CD4-positive, CD25-positive, alpha-beta regulatory T cell (primary cell): Measurements from ENCODE around the gene KNSTRN. TPM values are rescaled to one million over a fixed set of nuclear protein-coding genes. Genes with fewer than 3 reads are reported as not detected.

Experiments
- ATAC-seq, 2 donors: fragments of 150-1000 bp; cut with Tn5 transposase; one replicate each; pipeline ENCODE4 v1.10.0; 2021; ENCODE audit warnings: low read depth in 2 of 2, moderate number of reproducible peaks in 2 of 2, moderate library complexity in 1 of 2
- DNase-seq, 3 donors: peaks; one replicate each; pipeline versions ENCODE4 v3.0.0 to v3.0.0-alpha.2; 2012 to 2022; ENCODE audit warnings: mixed read lengths in 1 of 3
- H3K27ac ChIP-seq: one replicate; pipeline ENCODE4 v1.7.0; 2013; ENCODE audit warnings: mild to moderate bottlenecking, low read length; ENCODE audit not compliant: insufficient read depth, poor library complexity, severe bottlenecking
- H3K27me3 ChIP-seq: one replicate; pipeline ENCODE4 v1.7.0; 2013; ENCODE audit warnings: low read length; ENCODE audit not compliant: control insufficient read depth, insufficient read depth
- H3K36me3 ChIP-seq: one replicate; pipeline ENCODE4 v1.7.0; 2013; ENCODE audit warnings: mild to moderate bottlenecking, low read length, moderate library complexity; ENCODE audit not compliant: control insufficient read depth, insufficient read depth
- H3K4me1 ChIP-seq: 2 replicates; pipeline ENCODE4 v1.7.0; 2013; ENCODE audit warnings: mild to moderate bottlenecking, low read length; ENCODE audit not compliant: insufficient read depth, control insufficient read depth, poor library complexity, severe bottlenecking
- H3K4me3 ChIP-seq: one replicate; pipeline ENCODE4 v1.7.0; 2013; ENCODE audit warnings: low read depth, mild to moderate bottlenecking, low read length, moderate library complexity
- H3K9me3 ChIP-seq, 2 experiments: 1 replicate in 1 of 2; 2 replicates in 1 of 2; pipeline ENCODE4 v1.7.0; 2013; ENCODE audit warnings: low read length in 2 of 2, mild to moderate bottlenecking in 1 of 2, moderate library complexity in 1 of 2; ENCODE audit not compliant: control insufficient read depth in 2 of 2
- H3K27ac Mint-ChIP-seq, 3 donors: one replicate each; pipeline ENCODE4 v1.8.0; 2020 to 2022; ENCODE audit warnings: mild to moderate bottlenecking in 3 of 3, mixed read lengths in 3 of 3, moderate library complexity in 2 of 3
- H3K27me3 Mint-ChIP-seq: one replicate; pipeline ENCODE4 v1.8.0; 2022; ENCODE audit warnings: mild to moderate bottlenecking, mixed read lengths
- H3K36me3 Mint-ChIP-seq: one replicate; pipeline ENCODE4 v1.8.0; 2020; ENCODE audit warnings: mixed read lengths
- H3K4me1 Mint-ChIP-seq, 4 donors: one replicate each; pipeline ENCODE4 v1.8.0; 2020 to 2022; ENCODE audit warnings: mixed read lengths in 4 of 4, mild to moderate bottlenecking in 1 of 4
- H3K4me3 Mint-ChIP-seq, 4 donors: one replicate each; pipeline ENCODE4 v1.8.0; 2020 to 2022; ENCODE audit warnings: mild to moderate bottlenecking in 4 of 4, mixed read lengths in 4 of 4, moderate library complexity in 3 of 4
- H3K9me3 Mint-ChIP-seq, 7 donors: one replicate each; pipeline ENCODE4 v1.8.0; 2020 to 2022; ENCODE audit warnings: mixed read lengths in 7 of 7, mild to moderate bottlenecking in 3 of 7, moderate library complexity in 2 of 7
- polyA plus RNA-seq, 4 donors: library from polyadenylated mRNA; unstranded; fragments of 300-500 nt; fragmentation: Illumina TruSeq; gene quantifications; one replicate each; pipeline ENCODE4 v1.2.3, GENCODE V29; 2021
- total RNA-seq: library from RNA; stranded (reverse); gene quantifications from one replicate; pipeline ENCODE4 v1.2.3, GENCODE V29; 2022

KNSTRN gene
- total and polyA plus RNA-seq, 5 donors from 2014 or later = 3.3 to 10.5 (median 4.6) TPM

DNA sequence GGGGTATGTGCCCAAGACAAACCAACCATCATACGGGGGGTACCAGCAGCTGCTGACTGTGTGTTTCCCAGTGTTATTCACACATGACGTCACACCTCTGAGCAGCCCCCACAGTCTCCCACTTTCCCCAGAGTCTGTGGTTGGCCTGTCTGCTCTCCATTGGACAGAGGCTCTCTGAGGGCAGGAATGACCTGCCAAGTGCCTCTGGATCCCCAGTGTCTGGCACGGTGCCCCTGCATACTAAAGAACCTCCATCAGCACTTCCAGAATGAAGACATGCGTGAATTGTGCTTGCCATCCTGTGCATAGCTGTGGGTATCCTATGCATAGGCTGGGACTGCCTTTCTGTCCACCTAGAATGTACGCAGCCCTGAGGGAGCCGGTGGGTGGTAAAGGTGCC, 38.3 kb upstream of the KNSTRN start:
- Mint-ChIP-seq H3K4me1 (peaks cover 0 to 5% (median 2%) of the 10 kb centered on the region in 4 donors), H3K27ac (no peak overlapping the region), H3K9me3 (no peaks in the 10 kb centered on the region), H3K4me3 (no peak overlapping the region), H3K36me3 (no peaks in the 10 kb centered on the region), H3K27me3 (no peaks in the 10 kb centered on the region)
- Histone ChIP-seq H3K9me3 (no peaks in the 10 kb centered on the region), H3K27ac (no peak overlapping the region), H3K36me3 (no peaks in the 10 kb centered on the region), H3K4me1 (peaks cover 4% of the 10 kb centered on the region), H3K27me3 (no peaks in the 10 kb centered on the region), H3K4me3 (no peak overlapping the region)
- DNase-seq (no peak), ATAC-seq (no peak)

DNA sequence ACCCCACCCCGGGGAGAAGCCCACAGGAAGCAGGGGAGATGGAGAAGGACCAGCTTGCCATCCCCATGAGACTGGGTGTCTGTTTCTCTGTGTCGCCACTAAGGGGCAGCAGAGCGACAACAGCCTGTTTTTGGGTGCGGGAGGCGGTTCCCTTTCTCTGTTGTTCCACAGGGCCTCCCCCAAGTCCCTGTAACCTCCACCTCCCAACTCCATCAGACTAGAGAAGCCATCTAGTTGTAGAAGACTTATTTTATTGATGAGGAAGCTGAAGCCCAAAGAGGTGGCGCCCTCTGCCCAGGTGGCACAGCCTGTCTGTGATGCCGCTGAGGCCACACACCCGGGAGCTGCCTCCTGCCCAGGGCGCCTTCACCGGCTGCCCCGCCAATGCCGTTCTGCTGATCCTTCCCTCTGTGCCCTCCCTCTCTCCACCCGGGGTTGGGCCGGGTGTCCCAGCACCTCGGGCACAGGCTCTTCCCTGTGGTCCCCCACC, 37.8 kb upstream of the KNSTRN start:
- ATAC-seq (peak; percentile 47 to 69), DNase-seq (peak; percentile 54 to 73 (median 66))
- Mint-ChIP-seq H3K27me3 (no peaks in the 10 kb centered on the region), H3K27ac (no peak overlapping the region), H3K9me3 (no peaks in the 10 kb centered on the region), H3K4me1 (peaks cover 0 to 5% (median 2%) of the 10 kb centered on the region in 4 donors), H3K4me3 (no peak overlapping the region), H3K36me3 (no peaks in the 10 kb centered on the region)
- Histone ChIP-seq H3K36me3 (no peaks in the 10 kb centered on the region), H3K4me3 (no peak overlapping the region), H3K27me3 (no peaks in the 10 kb centered on the region), H3K4me1 (peaks cover 4% of the 10 kb centered on the region), H3K9me3 (no peaks in the 10 kb centered on the region), H3K27ac (no peak overlapping the region)

DNA sequence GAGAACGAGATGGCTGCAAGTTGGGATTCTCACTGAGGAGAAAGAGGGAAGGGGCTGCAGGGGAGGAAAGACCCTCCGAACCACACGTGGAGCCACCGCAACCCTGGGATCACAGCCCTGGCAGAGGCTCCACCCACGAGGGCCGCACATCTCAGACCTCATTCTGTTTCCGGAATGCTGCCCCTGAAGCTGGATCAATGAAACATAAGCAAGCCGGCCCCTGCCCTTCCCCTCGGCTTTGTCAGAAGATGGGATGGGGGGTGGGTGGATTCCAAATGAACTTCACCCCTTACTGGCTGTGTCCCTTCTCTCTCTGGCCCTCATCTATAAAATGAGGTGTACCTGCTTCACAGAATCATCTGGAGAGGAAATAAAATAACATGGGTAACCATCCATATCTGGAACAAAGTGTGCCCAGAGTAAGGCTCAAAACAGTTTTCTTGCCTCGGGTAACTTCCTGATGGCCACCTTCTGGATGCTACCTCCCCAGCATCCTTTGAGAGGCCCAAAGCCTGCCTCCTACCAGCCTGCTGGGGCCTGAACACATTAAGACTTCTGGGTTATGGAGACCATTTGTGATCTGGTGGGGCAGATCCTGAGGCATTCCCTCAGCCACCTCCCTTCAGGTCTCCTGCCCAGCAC, 37.2 kb upstream of the KNSTRN start:
- ATAC-seq (no peak), DNase-seq (no peak)
- H3K4me3 Mint-ChIP-seq = no peak overlapping the region
- H3K36me3 Mint-ChIP-seq = no peaks in the 10 kb centered on the region
- Histone ChIP-seq H3K27me3 (no peaks in the 10 kb centered on the region), H3K9me3 (no peaks in the 10 kb centered on the region), H3K27ac (no peak overlapping the region), H3K4me1 (peaks cover 4% of the 10 kb centered on the region), H3K4me3 (no peak overlapping the region), H3K36me3 (no peaks in the 10 kb centered on the region)
- H3K27ac Mint-ChIP-seq = peak overlapping the region in 1 of 3 donors; percentile 81
- H3K9me3 Mint-ChIP-seq = no peaks in the 10 kb centered on the region
- no peaks in the 10 kb centered on the region for H3K27me3 Mint-ChIP-seq
- H3K4me1 Mint-ChIP-seq = peaks cover 0 to 5% (median 2%) of the 10 kb centered on the region in 4 donors

DNA sequence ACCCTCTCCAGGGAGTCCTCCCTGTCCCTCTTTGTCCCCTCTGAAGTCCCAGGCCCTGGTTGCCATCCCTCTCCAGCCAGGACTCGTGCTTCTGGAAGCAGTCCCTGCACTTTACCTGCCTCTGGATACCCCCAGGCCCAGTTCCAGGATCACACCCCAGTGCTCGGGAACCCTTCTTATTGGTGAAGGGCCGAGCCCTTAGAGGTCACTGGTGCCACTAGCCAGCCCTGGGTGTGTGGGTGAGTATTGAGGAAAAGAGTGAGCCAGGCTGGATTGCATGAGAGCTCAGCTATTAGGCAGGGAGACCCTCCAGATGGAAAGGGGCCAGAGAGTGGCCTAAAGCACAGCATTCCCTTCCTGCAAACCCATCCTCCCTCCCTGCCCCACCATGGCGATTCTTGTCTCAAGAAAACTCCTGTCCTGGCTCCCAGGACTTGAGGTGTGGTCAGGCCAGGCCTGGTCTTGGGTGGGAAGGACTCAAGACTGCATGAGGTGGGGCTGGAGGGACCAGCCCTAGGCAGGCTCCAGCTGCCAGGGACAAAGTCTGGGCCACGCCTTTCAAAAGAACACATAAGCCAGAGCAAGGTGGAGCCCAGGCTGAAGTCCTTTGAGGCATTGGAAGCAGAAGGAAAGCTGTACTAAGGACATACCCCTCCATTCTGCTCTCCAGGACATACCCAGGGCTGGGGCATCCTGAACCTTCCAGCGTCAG, 36.5 kb upstream of the KNSTRN start:
- Histone ChIP-seq H3K36me3 (no peaks in the 10 kb centered on the region), H3K9me3 (no peaks in the 10 kb centered on the region), H3K27ac (no peak overlapping the region), H3K27me3 (no peaks in the 10 kb centered on the region), H3K4me1 (peaks cover 4% of the 10 kb centered on the region), H3K4me3 (no peak overlapping the region)
- DNase-seq (no peak), ATAC-seq (no peak)
- H3K36me3 Mint-ChIP-seq = no peaks in the 10 kb centered on the region
- peaks cover 0 to 5% (median 2%) of the 10 kb centered on the region in 4 donors for H3K4me1 Mint-ChIP-seq
- no peaks in the 10 kb centered on the region for H3K9me3 Mint-ChIP-seq
- H3K4me3 Mint-ChIP-seq = no peak overlapping the region
- H3K27me3 Mint-ChIP-seq = no peaks in the 10 kb centered on the region
- peak overlapping the region in 1 of 3 donors; percentile 81 for H3K27ac Mint-ChIP-seq

DNA sequence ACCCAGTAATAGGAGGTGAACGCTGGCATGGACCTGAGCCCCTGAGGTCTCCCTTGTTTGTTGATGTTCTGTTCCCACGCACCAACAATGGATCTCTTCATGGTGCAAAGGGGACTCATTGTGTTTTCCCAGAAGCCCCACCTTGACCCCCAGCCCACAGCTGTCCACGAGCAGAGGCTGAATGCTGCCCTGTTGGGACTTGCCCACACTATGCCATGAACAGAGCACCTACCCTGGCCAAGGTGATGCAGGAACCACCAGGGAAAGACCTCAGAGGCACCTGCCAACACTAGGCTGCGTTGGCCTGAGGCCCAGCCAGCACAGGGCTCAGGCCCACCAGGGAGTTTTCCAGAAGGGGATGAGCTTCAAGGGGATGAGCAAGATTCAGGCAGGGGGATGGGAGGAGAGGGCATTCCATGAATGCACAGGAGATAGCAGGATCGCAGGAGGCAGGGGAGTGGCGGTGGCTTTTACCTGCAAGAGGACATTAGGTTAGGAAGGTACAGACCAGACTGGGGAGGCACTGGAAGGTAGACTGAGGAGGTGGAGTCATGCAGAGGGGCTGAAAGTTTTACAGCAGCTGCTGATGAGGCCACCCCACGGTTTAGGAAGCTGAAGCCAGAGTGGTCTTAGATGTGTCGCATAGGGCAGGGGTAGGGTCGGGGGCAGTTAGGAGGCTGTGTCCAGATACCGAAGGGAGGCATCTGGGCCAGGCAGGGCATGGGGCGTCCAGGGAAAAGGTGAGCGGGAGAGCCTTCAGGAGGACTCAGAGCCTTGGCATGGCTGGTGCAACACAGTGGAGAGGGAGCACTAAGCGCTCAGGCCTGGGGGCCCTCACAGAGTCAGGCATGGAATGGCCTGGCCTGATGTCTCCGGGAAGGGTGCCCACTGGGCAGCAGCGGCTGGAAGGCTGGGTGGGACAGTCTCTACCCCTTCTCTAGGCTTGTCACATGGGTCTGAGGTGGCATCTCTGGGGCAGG, 35.7 kb upstream of the KNSTRN start:
- H3K4me1 ChIP-seq = peaks cover 4% of the 10 kb centered on the region
- no peaks in the 10 kb centered on the region for H3K36me3 Mint-ChIP-seq
- H3K27me3 Mint-ChIP-seq = no peaks in the 10 kb centered on the region
- no peak overlapping the region for H3K4me3 ChIP-seq
- H3K27ac Mint-ChIP-seq = no peak overlapping the region
- DNase-seq (no peak), ATAC-seq (no peak)
- H3K9me3 Mint-ChIP-seq = no peaks in the 10 kb centered on the region
- peak overlapping the region in 1 of 4 donors; percentile 23 for H3K4me3 Mint-ChIP-seq
- H3K27me3 ChIP-seq = no peaks in the 10 kb centered on the region
- H3K27ac ChIP-seq = no peak overlapping the region
- H3K9me3 ChIP-seq = no peaks in the 10 kb centered on the region
- H3K4me1 Mint-ChIP-seq = peaks cover 0 to 5% (median 2%) of the 10 kb centered on the region in 4 donors
- H3K36me3 ChIP-seq = no peaks in the 10 kb centered on the region

DNA sequence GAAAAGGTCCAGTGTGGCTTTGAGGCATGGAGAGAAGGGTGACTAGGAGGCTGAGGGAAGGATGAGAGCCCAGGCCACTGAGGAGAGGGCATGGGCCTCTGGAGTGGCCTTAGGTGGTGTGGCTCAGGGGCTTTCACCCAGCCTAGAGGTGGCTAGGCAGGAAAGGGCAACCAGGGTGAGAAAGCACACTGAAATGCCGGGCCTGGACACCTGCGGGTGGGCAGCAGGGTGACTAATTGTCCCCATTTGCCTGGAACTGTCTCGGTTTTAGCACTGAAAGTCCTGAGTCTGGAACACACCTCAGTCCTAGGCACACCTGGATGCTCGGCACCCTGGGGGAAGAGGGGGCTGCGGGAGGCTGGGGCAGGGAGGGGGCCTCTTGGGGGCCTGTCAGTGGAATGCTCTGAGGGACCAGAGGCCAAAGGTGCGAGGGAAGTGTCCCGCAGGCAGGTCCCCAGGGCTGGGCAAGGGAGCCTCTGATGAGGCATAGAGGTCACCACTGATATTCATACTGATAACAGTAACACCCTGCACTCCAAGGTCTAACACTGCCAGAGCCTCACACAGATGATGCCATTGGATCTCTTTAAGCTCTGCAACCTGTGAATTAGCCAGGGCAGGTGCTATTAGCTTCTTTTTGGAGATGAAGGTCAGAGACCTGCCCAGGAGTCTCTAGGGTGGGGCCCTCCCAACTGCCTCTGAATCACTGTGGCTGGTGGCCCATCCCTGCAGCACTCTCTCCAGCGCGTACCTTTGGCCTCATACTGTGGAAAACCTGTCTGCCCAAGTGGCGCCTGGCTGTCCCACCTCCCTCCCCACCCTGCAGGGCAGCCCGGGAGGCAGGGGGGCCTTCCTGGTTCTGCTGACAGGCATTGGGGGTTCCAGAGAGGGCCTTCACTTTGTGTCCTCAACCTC, 34.7 kb upstream of the KNSTRN start:
- H3K9me3 Mint-ChIP-seq = no peaks in the 10 kb centered on the region
- no peak overlapping the region for H3K4me3 ChIP-seq
- peaks cover 0 to 5% (median 2%) of the 10 kb centered on the region in 4 donors for H3K4me1 Mint-ChIP-seq
- H3K36me3 Mint-ChIP-seq = no peaks in the 10 kb centered on the region
- no peak overlapping the region for H3K4me3 Mint-ChIP-seq
- peaks cover 4% of the 10 kb centered on the region for H3K4me1 ChIP-seq
- H3K36me3 ChIP-seq = no peaks in the 10 kb centered on the region
- ATAC-seq (no peak), DNase-seq (no peak)
- no peak overlapping the region for H3K27ac ChIP-seq
- no peaks in the 10 kb centered on the region for H3K27me3 Mint-ChIP-seq
- no peaks in the 10 kb centered on the region for H3K9me3 ChIP-seq
- no peak overlapping the region for H3K27ac Mint-ChIP-seq
- no peaks in the 10 kb centered on the region for H3K27me3 ChIP-seq

DNA sequence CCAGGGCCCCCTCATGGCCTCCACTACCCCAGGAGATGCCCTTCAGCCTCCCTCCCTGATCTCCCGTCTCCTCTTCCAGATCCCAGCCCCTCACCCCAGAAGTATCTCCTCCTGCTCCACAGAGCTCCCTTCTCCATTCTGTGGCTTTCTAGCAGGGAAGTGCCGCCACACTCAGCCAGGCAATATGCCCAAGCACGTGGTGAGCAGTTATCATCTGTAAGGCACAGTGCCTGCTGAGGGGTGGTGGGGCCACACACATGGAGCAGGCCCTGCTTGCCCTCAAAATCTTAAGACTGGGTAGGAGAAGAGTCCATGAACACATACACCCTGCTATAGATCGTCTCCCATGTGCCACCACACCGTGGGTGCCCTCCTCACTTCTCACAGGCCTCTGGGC, 34.0 kb upstream of the KNSTRN start:
- peaks cover 1% of the 10 kb centered on the region for H3K27me3 Mint-ChIP-seq
- H3K27ac ChIP-seq = no peak overlapping the region
- no peak for DNase-seq
- H3K4me1 Mint-ChIP-seq = peaks cover 0 to 5% (median 2%) of the 10 kb centered on the region in 4 donors
- no peak overlapping the region for H3K27ac Mint-ChIP-seq
- H3K9me3 Mint-ChIP-seq = peaks cover 0 to under 1% (median 0%) of the 10 kb centered on the region in 7 donors
- no peak overlapping the region for H3K4me3 ChIP-seq
- H3K9me3 ChIP-seq = no peaks in the 10 kb centered on the region
- ATAC-seq = no peak
- peaks cover 4% of the 10 kb centered on the region for H3K4me1 ChIP-seq
- H3K27me3 ChIP-seq = no peaks in the 10 kb centered on the region
- H3K4me3 Mint-ChIP-seq = no peak overlapping the region
- H3K36me3 Mint-ChIP-seq = no peaks in the 10 kb centered on the region
- no peaks in the 10 kb centered on the region for H3K36me3 ChIP-seq
